ENCODE measurements around the gene WDFY2.

WDFY2 gene

DNA sequence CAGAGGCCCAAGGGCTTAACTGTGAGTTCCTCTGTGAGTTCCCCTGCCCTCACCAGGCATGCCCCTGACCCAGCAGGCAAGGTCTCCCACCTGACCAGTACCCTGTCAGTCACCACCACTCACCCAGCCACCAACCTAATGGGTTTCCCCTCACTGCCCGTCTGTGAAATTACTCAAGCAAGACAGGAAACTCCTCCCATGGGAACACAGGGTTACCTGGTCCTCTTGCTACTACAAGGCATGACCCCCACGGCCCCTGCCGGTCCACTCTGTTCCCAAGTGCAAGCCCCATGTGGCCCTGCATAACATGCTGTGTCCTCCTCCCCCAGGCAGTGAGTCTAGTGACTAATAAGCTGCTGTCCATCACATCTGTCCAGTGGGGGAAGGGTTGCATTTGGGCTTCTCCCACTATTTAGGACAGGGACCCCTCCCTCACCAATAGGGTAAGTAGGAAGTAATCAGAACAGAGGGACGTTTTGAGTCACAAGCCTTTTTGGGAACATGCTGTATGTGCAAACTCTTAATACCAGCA, 227.7 kb downstream of the WDFY2 start:
- DNase-seq (ENCODE audit: low spot score) (no peak), FAIRE-seq (no peak)

DNA sequence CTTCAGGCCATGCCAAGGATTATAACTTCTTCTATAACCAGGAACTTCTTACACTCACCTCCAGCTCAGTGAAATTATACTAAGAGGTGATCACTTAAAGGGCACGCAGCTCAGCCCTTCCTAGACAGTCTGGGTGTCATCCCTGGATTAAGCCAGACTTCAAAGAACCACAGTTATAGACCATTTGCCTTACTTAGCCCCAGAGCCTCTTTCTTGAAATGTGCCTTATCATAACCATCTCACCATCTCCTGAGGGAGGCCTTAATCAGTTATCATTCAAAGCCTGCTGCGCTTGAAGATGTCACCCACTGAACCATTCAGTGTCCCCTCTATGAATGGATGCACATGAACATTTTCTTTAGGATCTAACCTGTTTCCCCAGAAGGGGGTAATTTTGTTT, 229.8 kb downstream of the WDFY2 start:
- FAIRE-seq (no peak), DNase-seq (ENCODE audit: low spot score) (no peak)

DNA sequence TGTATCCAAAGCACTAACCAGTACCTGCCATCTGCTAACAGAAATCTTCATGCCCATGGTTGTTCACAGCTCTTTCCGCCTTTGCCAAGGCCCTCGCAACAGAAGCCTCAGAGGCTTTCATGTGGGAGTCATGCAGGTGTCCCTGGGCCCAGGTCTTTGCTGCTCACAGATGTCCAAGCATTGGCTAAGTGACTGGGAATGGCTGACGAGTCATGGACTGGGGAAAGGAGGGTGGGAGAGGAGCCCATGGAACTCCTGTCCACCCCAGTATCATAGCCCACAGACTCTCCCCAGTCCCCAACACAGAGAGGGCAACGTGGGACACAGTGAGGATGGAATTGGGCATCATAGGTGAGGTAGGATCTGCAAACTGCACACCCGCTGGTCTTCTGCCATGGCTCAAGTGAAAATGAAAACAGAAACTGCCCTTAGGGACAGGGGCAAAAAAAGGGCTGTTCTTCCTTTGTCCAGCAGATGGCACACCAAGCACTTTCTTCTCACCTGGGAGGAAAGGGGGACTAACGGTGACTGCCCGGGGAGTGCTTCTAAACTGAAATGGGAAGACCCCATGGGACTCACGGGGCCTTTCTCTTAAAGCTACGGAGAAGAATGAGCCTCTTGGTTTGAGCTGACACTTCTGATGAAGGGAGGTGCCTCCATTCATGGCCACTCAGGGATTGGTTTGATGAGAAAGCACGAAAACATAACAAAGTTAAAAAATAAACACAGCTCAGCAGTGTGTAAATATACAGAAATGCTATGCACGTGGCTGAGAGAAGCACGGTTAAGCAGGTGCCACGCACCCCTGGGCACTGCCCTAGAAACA, 230.8 kb downstream of the WDFY2 start:
- DNase-seq (ENCODE audit: low spot score) (peak; percentile 58), FAIRE-seq (no peak)

DNA sequence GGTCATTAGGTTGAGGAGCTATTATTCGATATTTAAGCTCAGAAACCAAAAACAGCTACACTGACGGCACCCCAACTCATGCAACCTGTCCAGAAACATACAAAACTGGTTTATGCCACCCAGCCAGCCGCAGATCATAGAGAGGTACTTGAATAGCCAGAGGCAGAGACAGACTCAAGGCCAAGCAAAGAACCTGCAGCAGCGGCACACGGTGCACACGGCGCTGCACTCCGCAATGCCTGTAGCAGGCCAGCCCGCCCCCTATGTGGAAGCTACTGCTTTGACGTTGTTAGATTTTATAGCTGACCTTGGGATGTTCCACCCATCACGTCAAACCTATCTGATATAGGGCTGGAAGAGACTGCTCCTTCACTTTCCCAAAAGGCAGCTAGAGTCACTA, 231.6 kb downstream of the WDFY2 start:
- no peak for DNase-seq (ENCODE audit: low spot score)
- no peak for FAIRE-seq

DNA sequence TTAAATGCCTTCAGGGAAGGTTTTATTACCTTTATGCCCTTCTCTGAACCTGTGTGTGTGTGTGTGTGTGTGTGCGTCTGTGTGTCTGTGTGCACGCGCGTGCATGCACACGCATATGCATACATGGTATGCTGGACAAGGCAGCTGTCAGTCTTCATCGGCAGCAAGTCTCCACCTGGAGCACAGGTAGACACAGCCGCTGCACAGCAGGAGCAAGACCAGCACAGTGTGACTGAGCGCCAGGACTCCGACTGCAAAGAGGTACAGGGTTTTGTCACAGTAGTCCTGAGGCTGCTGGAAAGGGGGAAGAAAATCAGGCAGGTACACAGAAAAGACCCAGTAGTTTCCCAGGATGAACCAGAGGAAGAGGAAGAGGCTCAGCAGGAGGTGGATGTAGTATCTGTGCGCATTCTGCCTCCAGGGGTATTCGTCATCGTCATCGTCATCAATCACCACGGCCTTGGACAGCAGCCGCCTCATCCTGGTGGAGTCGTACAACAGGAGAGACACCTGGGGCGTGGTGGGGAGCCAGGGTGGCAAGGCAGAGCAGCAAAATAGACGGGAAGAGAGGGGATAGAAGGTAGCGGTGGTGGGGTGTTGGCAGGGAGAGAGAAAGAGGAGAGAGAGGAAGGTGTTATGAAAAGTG, 232.5 kb downstream of the WDFY2 start:
- DNase-seq (ENCODE audit: low spot score): no peak
- FAIRE-seq: no peak
